AG09309 (cell line): ENCODE data around the gene MINAR1.

Experiments
- DNase-seq: peaks from one replicate; pipeline ENCODE4 v3.0.0-alpha.2; 2010; ENCODE audit warnings: low read depth
- H3K4me3 ChIP-seq: 2 replicates; pipeline ENCODE4 v1.5.1; 2011; ENCODE audit warnings: mild to moderate bottlenecking, low read depth, low read length, moderate library complexity; ENCODE audit not compliant: control insufficient read depth
- TF ChIP-seq, protein P1 (sequence below): IDR thresholded peaks from 2 replicates; pipeline ENCODE4 v1.5.1; 2011; ENCODE audit warnings: mild to moderate bottlenecking, low read depth, low read length, inconsistent platforms; ENCODE audit not compliant: insufficient read depth, control insufficient read depth; ENCODE audit errors: missing control alignments

Gene MINAR1, protein sequence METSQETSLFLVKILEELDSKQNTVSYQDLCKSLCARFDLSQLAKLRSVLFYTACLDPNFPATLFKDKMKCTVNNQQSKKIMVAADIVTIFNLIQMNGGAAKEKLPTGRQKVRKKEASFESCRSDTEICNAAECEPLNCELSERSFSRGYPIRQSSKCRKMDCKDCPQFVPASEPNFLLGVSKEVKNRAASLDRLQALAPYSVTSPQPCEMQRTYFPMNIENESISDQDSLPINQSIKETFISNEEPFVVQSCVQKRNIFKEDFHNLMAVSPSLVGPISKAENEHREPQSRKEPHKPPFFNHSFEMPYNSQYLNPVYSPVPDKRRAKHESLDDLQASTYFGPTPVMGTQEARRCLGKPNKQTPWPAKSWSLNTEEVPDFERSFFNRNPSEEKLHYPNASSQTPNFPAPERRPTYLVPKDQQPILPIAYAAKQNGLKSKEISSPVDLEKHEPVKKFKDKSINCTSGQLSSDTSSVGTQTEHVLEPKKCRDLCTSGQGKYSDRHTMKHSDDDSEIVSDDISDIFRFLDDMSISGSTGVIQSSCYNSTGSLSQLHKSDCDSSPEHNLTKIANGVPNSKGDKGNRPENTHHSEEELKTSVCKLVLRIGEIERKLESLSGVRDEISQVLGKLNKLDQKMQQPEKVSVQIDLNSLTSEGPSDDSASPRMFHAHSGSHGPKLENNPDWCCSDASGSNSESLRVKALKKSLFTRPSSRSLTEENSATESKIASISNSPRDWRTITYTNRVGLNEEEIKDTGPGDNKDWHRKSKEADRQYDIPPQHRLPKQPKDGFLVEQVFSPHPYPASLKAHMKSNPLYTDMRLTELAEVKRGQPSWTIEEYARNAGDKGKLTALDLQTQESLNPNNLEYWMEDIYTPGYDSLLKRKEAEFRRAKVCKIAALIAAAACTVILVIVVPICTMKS

DNA sequence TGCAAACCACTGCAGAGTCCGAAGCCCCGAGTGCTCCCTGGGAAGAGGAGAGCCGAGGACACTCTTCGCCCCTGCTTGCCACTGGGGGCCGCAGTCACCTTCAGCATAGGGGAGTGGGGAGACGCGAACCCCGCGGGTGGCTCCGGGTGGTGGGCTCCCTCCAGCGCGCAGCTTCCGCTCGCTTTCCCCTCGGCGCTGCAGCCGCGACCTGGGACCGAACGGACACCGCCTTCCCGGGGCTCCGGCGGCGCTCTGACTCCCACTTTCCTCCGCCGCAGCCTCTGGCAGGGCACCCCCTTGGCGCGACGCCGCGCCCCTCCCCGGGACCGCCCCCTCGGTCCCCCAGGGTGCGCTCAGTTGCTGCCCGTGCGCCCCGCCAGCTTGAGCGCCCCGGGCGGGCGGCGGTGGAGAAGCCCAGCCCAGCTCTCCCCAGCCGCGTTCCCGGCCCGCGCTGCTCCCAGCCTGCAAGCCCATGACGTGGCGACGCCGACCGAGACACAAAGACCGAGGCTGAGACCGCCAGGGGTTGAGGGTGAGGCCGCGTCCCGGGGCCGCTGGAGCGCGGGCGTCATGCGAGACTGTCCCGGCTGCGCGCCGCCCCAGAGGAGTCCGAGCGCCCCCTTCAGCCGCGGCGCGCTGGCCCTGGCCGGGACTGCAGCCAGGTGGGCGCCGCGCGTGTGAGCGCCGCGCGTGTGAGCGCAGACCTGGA is at the start of gene MINAR1:
MINAR1 (plus strand) TSS at position 701 of the 709 bp plus-strand sequence. CDS start 23,812 bp downstream, outside the sequence.
- peak within 1 kb of the TSS; percentile 53 for H3K4me3 ChIP-seq
- no peak for DNase-seq

DNA sequence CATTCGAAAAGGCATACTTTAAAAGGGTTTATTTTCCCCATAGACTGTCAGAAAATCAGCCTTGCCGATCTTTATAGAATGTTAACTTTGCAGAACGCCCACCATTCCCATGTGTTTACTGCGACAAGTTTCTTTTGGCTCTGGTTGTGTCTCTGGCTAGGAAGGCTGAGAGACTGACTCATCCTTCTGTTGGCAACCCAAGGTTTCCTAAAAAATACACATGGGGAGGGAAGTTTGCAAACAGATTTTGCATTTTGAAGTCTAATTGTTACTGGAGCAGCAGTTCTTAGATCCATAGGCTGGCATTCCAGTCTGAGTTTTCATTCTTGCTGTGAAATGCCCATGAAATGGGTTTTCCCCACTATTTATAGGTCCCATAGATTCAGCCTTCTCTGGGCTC is 37.9 kb upstream of the MINAR1 start:
- TF ChIP-seq, protein P1, sequence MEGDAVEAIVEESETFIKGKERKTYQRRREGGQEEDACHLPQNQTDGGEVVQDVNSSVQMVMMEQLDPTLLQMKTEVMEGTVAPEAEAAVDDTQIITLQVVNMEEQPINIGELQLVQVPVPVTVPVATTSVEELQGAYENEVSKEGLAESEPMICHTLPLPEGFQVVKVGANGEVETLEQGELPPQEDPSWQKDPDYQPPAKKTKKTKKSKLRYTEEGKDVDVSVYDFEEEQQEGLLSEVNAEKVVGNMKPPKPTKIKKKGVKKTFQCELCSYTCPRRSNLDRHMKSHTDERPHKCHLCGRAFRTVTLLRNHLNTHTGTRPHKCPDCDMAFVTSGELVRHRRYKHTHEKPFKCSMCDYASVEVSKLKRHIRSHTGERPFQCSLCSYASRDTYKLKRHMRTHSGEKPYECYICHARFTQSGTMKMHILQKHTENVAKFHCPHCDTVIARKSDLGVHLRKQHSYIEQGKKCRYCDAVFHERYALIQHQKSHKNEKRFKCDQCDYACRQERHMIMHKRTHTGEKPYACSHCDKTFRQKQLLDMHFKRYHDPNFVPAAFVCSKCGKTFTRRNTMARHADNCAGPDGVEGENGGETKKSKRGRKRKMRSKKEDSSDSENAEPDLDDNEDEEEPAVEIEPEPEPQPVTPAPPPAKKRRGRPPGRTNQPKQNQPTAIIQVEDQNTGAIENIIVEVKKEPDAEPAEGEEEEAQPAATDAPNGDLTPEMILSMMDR = no peak
- peak; percentile 11 for DNase-seq
- H3K4me3 ChIP-seq = no peak overlapping the region

More for the DNA sequence above, at the start of gene MINAR1:
- TF ChIP-seq, protein P1 = peak; percentile 8

DNA sequence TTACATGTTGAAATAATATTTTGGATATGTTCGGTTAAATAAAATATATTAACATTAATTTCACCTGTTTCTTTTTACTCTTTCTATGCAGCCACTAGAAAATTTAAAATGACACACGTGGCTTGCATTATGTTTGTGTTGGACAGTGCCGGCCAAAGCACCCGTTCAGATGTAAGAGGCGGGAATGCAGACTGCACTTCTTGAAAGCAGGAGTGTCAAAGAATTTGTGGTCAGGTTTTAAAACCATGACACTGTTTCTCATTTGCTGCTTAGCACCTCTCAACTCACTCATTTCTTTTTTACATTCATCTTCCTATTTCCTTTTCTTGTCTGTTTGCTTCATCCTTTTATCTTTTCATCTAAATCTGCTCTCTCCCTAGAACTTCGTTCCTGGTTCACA is 35.3 kb upstream of the MINAR1 start:
- DNase-seq = no peak
- H3K4me3 ChIP-seq = no peak overlapping the region
- TF ChIP-seq, protein P1 = no peak

DNA sequence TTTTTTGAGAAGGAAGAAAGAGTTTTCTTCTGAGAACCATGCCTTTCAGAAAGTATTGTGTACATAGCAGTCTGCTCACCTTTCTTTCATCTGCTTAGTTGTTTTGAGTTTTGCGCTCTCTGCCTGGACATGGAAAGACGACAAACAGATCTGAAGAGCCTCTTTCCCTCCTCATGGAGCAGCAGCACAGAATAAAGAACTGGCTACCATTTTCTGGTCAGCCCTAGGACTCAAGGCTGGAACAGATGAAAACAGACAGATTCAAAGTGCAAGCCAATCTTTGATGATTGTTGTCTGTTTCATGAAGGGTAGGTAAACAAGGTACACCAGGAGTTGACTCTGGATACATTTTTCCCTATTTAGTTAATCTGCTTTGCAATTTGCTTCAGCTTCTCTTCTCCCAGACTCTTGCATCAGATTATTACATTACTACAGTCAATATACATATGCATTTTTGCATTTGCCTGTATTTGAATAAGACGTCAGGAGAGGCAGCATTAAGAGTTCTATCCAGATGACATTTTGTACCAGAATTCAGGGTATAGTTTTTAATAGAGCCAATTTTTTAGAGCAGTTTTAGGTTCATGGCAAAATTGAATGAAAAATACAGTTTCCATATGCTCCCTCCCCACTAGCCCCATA is 34.7 kb upstream of the MINAR1 start:
- H3K4me3 ChIP-seq = no peak overlapping the region
- no peak for DNase-seq
- TF ChIP-seq, protein P1 = no peak

DNA sequence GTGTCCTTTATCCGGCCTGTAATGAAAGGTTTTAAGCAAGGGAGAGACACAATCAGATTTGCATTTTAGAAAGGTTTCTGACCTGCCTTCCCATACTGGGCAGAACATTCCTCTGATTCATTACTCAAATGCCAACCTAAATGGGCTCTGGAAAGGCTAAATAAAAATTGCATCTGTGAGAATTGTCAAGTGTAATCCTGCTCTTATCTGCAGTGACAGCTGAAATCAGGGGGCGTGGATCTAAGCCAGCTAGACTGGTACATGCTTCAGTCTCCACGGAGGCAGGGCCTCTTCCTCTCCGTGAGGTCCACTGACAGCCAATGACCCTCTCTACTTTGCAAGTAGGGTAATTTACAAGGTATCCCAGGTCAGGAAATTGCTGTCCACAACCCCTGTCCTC is 32.5 kb upstream of the MINAR1 start:
- TF ChIP-seq, protein P1 = no peak
- no peak for DNase-seq
- no peak overlapping the region for H3K4me3 ChIP-seq

DNA sequence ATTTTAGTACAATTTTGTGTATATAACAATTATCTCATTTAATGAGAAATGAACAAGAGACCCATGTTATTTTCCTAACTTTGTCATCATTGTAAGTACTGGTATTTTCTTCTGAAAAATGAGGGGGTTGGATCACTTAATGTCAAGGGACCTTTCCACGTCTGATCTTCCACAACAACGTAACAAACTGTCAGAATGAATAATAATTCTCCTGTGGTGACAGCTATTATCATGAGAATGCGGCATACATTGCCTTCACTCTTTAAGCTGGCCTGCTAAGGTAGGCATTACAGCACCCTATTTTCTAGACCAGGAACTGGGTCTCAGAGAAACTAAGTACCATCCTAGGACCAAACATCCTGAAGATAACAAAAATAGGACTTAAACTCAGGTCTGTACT is 31.5 kb upstream of the MINAR1 start:
- TF ChIP-seq, protein P1 = no peak
- DNase-seq = no peak
- no peak overlapping the region for H3K4me3 ChIP-seq
